ENCODE measurements around the gene TBC1D1. TPM values are rescaled to one million over a fixed set of nuclear protein-coding genes. Genes with fewer than 3 reads are reported as not detected.
A peak's percentile ranks its signal among the peaks of the same experiment; 100 is the strongest.

TBC1D1 gene
- 96.0 TPM for total RNA-seq

GRCh38 chr4:37890801-37891259, at the start of gene TBC1D1:
TSS of gene TBC1D1 (plus strand) at chr4:37891084. CDS start at chr4:37902096, 11,012 bp downstream.
- H3K27me3 ChIP-seq: no peaks in the 10 kb centered on the region
- no peaks in the 10 kb centered on the region for H3K9me3 ChIP-seq
- H3K27ac ChIP-seq: peak within 1 kb of the TSS; percentile 88
- DNase-seq (ENCODE audit: extremely low spot score in 2 of 2): no peak
- H3K4me1 ChIP-seq: peaks cover 16% of the 10 kb centered on the region
- peak within 1 kb of the TSS; percentile 77 to 83 for H3K4me3 ChIP-seq
- intact Hi-C loops (cut with DNase I): loop anchor here (10.0 kb wide), 1 partner anchor 84 kb away; no protein-coding TSS in a partner anchor
- no peaks in the 10 kb centered on the region for H3K36me3 ChIP-seq
- TF ChIP-seq, protein P1, sequence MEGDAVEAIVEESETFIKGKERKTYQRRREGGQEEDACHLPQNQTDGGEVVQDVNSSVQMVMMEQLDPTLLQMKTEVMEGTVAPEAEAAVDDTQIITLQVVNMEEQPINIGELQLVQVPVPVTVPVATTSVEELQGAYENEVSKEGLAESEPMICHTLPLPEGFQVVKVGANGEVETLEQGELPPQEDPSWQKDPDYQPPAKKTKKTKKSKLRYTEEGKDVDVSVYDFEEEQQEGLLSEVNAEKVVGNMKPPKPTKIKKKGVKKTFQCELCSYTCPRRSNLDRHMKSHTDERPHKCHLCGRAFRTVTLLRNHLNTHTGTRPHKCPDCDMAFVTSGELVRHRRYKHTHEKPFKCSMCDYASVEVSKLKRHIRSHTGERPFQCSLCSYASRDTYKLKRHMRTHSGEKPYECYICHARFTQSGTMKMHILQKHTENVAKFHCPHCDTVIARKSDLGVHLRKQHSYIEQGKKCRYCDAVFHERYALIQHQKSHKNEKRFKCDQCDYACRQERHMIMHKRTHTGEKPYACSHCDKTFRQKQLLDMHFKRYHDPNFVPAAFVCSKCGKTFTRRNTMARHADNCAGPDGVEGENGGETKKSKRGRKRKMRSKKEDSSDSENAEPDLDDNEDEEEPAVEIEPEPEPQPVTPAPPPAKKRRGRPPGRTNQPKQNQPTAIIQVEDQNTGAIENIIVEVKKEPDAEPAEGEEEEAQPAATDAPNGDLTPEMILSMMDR (IDR thresholded peaks at IDR 0.05): no peak
- TF ChIP-seq POLR2A (IDR thresholded peaks at IDR 0.05): no peak
- TF ChIP-seq POLR2AphosphoS5 (IDR thresholded peaks at IDR 0.05; ENCODE audit: insufficient read depth in 1 of 2, low read depth in 1 of 2): peak in 1 of 2 donors; percentile 18

DNA sequence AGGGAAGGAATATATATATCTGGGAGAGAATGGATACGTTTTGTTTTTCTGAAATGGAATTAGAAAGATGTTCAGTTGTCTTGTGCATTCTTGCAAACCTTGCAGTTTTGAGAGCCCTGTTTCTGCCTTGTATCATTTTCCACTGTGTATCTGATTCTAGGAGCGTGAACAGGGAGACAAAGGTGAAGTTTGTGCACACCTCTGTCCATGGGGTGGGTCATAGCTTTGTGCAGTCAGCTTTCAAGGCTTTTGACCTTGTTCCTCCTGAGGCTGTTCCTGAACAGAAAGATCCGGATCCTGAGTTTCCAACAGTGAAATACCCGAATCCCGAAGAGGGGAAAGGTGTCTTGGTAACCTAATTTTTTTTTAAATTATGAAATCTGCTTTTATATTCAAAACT, 46.7 kb upstream of the TBC1D1 start:
- H3K36me3 ChIP-seq: peaks cover 0 to 56% of the 10 kb centered on the region in 2 donors
- intact Hi-C loops (cut with DNase I): no loop called here
- no peak for DNase-seq (ENCODE audit: extremely low spot score in 2 of 2)
- TF ChIP-seq, protein P1 (IDR thresholded peaks at IDR 0.05): no peak
- no peak for TF ChIP-seq POLR2AphosphoS5 (IDR thresholded peaks at IDR 0.05; ENCODE audit: insufficient read depth in 1 of 2, low read depth in 1 of 2)
- TF ChIP-seq POLR2A (IDR thresholded peaks at IDR 0.05): no peak
- H3K4me1 ChIP-seq: no peaks in the 10 kb centered on the region
- no peaks in the 10 kb centered on the region for H3K9me3 ChIP-seq
- no peak overlapping the region for H3K27ac ChIP-seq
- no peak overlapping the region for H3K4me3 ChIP-seq
- H3K27me3 ChIP-seq: no peaks in the 10 kb centered on the region

DNA sequence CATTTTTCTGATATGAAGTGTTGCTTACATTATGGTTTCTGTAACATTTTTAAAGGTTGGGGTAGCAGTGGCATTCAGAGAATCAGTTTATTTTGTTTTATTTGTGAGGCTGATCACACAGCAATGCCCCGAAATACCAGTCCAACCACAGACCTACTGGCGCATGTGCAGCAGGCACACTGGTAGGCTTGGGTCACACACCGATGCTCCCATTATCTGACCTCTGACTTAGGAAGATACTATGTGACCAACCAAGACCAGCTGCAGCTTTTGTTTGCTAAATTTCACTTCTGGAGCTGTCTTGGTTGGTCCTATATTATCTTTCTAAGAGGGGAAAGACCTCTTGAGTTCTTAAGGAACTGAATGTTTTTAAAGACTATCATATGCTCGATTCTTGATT, 45.7 kb upstream of the TBC1D1 start:
- H3K9me3 ChIP-seq: no peaks in the 10 kb centered on the region
- H3K27me3 ChIP-seq: no peaks in the 10 kb centered on the region
- H3K4me1 ChIP-seq: no peaks in the 10 kb centered on the region
- intact Hi-C loops (cut with DNase I): no loop called here
- no peak overlapping the region for H3K4me3 ChIP-seq
- no peak for TF ChIP-seq POLR2AphosphoS5 (IDR thresholded peaks at IDR 0.05; ENCODE audit: insufficient read depth in 1 of 2, low read depth in 1 of 2)
- no peak overlapping the region for H3K27ac ChIP-seq
- DNase-seq (ENCODE audit: extremely low spot score in 2 of 2): no peak
- peaks cover 0 to 60% of the 10 kb centered on the region in 2 donors for H3K36me3 ChIP-seq

DNA sequence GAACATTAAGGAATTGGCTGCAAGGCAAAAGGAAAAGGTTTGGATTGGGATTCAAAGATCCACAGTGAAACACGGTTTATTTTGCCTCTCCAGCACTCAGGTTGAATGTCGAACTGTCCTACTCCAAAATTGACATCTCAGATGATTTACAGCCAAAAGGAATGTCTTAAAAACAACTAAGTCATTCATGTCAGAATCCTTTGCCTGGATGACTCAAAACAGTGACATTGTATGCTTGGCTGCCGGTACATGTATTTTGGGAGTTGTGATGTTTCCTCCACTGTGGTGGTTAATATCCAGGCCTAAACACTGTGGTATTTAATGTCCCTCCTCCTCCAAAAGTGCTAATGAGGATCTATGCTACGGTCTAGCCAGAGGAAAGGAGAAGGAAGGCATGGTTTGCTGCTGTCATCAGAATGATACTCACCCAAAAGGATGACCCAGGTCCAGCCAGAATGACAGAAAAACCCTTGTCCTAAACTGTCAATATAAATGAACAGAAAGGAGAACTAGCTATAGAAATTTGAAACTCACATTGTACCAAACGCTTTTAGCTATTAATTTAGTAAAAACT, 43.5 kb upstream of the TBC1D1 start:
- intact Hi-C loops (cut with DNase I): no loop called here
- Histone ChIP-seq H3K27ac (no peak overlapping the region), H3K9me3 (no peaks in the 10 kb centered on the region), H3K4me3 (no peak overlapping the region), H3K27me3 (no peaks in the 10 kb centered on the region), H3K36me3 (peaks cover 0 to 53% of the 10 kb centered on the region in 2 donors), H3K4me1 (no peaks in the 10 kb centered on the region)
- no peak for DNase-seq (ENCODE audit: extremely low spot score in 2 of 2)
- no peak for TF ChIP-seq POLR2A (IDR thresholded peaks at IDR 0.05)
- TF ChIP-seq POLR2AphosphoS5 (IDR thresholded peaks at IDR 0.05; ENCODE audit: insufficient read depth in 1 of 2, low read depth in 1 of 2): no peak
- TF ChIP-seq, protein P1 (IDR thresholded peaks at IDR 0.05): no peak

GRCh38 chr4:37852376-37852775, 38.5 kb upstream of the TBC1D1 start:
- H3K9me3 ChIP-seq: no peaks in the 10 kb centered on the region
- intact Hi-C loops (cut with DNase I): no loop called here
- H3K36me3 ChIP-seq: peaks cover 0 to 46% of the 10 kb centered on the region in 2 donors
- no peaks in the 10 kb centered on the region for H3K27me3 ChIP-seq
- DNase-seq (ENCODE audit: extremely low spot score in 2 of 2): no peak
- no peak overlapping the region for H3K27ac ChIP-seq
- no peak overlapping the region for H3K4me3 ChIP-seq
- TF ChIP-seq POLR2A (IDR thresholded peaks at IDR 0.05) (no peak), POLR2AphosphoS5 (IDR thresholded peaks at IDR 0.05; ENCODE audit: insufficient read depth in 1 of 2, low read depth in 1 of 2) (no peak)
- TF ChIP-seq, protein P1 (IDR thresholded peaks at IDR 0.05): no peak
- no peaks in the 10 kb centered on the region for H3K4me1 ChIP-seq

Measured in vagina (tissue), 2 donors.